Measurements from ENCODE around the gene SCCPDH. TPM values are rescaled to one million over a fixed set of nuclear protein-coding genes. Genes with fewer than 3 reads are reported as not detected.

Gene SCCPDH
- total and polyA plus RNA-seq, 3 donors from 2014 or later, result 103 to 289 (median 132) TPM

GRCh38 chr1:246814890-246815289 lies 90.7 kb downstream of the SCCPDH start:
- 91 to 94% methylated on average over 13 of the region's 13 CpGs for WGBS, 2 donors
- H3K9me3 ChIP-seq, result no peaks in the 10 kb centered on the region
- intact Hi-C loops (cut with DNase I; ENCODE audit: low total_unique reads), result no loop called here
- TF ChIP-seq, protein P1, sequence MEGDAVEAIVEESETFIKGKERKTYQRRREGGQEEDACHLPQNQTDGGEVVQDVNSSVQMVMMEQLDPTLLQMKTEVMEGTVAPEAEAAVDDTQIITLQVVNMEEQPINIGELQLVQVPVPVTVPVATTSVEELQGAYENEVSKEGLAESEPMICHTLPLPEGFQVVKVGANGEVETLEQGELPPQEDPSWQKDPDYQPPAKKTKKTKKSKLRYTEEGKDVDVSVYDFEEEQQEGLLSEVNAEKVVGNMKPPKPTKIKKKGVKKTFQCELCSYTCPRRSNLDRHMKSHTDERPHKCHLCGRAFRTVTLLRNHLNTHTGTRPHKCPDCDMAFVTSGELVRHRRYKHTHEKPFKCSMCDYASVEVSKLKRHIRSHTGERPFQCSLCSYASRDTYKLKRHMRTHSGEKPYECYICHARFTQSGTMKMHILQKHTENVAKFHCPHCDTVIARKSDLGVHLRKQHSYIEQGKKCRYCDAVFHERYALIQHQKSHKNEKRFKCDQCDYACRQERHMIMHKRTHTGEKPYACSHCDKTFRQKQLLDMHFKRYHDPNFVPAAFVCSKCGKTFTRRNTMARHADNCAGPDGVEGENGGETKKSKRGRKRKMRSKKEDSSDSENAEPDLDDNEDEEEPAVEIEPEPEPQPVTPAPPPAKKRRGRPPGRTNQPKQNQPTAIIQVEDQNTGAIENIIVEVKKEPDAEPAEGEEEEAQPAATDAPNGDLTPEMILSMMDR (IDR thresholded peaks at IDR 0.05), result no peak
- TF ChIP-seq POLR2A (IDR thresholded peaks at IDR 0.05), result no peak
- H3K4me3 ChIP-seq, result no peak overlapping the region
- no peak for DNase-seq
- H3K36me3 ChIP-seq (ENCODE audit: low read depth, missing control alignments), result no peaks in the 10 kb centered on the region
- no peaks in the 10 kb centered on the region for H3K4me1 ChIP-seq
- no peaks in the 10 kb centered on the region for H3K27me3 ChIP-seq
- no peak overlapping the region for H3K27ac ChIP-seq

DNA sequence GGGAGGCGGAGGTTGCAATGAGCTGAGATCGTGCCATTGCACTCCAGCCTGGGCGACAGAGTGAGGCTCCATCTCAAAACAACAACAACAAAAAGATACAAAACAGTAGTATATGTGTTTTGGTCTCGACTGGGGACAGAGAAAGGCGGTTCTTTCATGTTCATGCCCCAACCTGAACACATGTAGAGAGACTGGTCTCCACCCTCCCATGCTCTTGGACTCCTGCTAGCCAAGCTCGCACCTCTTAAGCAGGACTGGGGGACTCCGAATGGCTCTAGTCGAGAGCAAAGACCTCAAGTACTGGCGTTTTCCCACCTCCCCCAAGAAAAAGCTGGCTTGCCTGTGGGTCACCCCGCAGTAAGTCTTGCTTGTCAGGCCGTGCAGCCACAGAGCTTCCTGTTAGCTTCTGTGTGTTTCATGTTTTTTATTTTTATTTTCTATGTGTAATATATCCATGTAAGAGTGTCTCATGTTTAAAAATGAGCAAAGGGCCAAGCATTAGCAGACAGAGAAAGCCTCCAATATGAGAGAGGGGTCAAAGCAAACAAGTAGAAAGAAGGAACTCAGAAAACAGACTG lies 91.6 kb downstream of the SCCPDH start:
- no peak for DNase-seq
- WGBS, 2 donors, result 81 to 83% methylated on average over 11 of the region's 11 CpGs

More for the DNA sequence above, 91.6 kb downstream of the SCCPDH start:
- H3K9me3 ChIP-seq, result no peaks in the 10 kb centered on the region
- H3K27me3 ChIP-seq, result no peaks in the 10 kb centered on the region
- TF ChIP-seq, protein P1 (IDR thresholded peaks at IDR 0.05), result no peak
- intact Hi-C loops (cut with DNase I; ENCODE audit: low total_unique reads), result no loop called here
- no peak overlapping the region for H3K27ac ChIP-seq
- no peaks in the 10 kb centered on the region for H3K4me1 ChIP-seq
- H3K4me3 ChIP-seq, result no peak overlapping the region
- H3K36me3 ChIP-seq (ENCODE audit: low read depth, missing control alignments), result no peaks in the 10 kb centered on the region

Small RNA genes within 50 kb of the gene (small RNA-seq; reads per million reads assigned to genes)
- 0 reads per million in 2 donors for gene AC113174.1

Other genes with a start within 250 kb of the SCCPDH start
- 10 to 100 TPM; 38.7 to 38.8 TPM for gene SMYD3, start 217.1 kb upstream of the SCCPDH start, total RNA-seq
- 23.0 TPM for gene SMYD3, start 217.1 kb upstream of the SCCPDH start, polyA plus RNA-seq (ENCODE audit: insufficient read depth, low read depth, low replicate concordance)
- gene TFB2M, start 158.1 kb upstream of the SCCPDH start, total RNA-seq, result 10 to 100 TPM; 19.8 to 20.0 TPM
- 15.7 TPM for gene TFB2M, start 158.1 kb upstream of the SCCPDH start, polyA plus RNA-seq (ENCODE audit: insufficient read depth, low read depth, low replicate concordance)
- 10 to 100 TPM; 56.7 to 61.6 TPM for gene CNST, start 158.0 kb upstream of the SCCPDH start, total RNA-seq
- 26.6 TPM for gene CNST, start 158.0 kb upstream of the SCCPDH start, polyA plus RNA-seq (ENCODE audit: insufficient read depth, low read depth, low replicate concordance)
- gene AHCTF1, start 207.5 kb downstream of the SCCPDH start, total RNA-seq, result 10 to 100 TPM; 66.2 to 97.6 TPM
- 58.6 TPM for gene AHCTF1, start 207.5 kb downstream of the SCCPDH start, polyA plus RNA-seq (ENCODE audit: insufficient read depth, low read depth, low replicate concordance)

Data from testis (tissue), 3 donors.